Mononuclear cell (primary cell): ENCODE measurements around the gene TSC22D1. TPM values are rescaled to one million over a fixed set of nuclear protein-coding genes. Genes with fewer than 3 reads are reported as not detected.
"Not testable (repeated sequence)": the region's sequence is repeated elsewhere in the genome, so short reads cannot be mapped to it uniquely, and the experiment has no call there.

Source experiments
- H3K27me3 ChIP-seq: 2 replicates; pipeline ENCODE4 v1.6.0; 2011; ENCODE audit warnings: low read length, control low read depth; ENCODE audit not compliant: insufficient read depth
- H3K4me1 ChIP-seq: 2 replicates; pipeline ENCODE4 v1.5.1; 2011; ENCODE audit warnings: mild to moderate bottlenecking, low read length, control low read depth; ENCODE audit not compliant: insufficient read depth
- H3K4me3 ChIP-seq: 2 replicates; pipeline ENCODE4 v1.5.1; 2011; ENCODE audit warnings: mild to moderate bottlenecking, low read length, moderate library complexity
- H3K9me3 ChIP-seq: 2 replicates; pipeline ENCODE4 v1.5.1; 2011; ENCODE audit warnings: low read depth, mild to moderate bottlenecking, control low read depth, low read length
- total RNA-seq: library from RNA; depleted of rRNA; stranded (reverse); fragments of >200 nt; gene quantifications from one replicate; pipeline ENCODE4 v1.2.3, GENCODE V29; 2012

The TSC22D1 gene
- total RNA-seq, 1 donor, result 61.5 TPM

DNA sequence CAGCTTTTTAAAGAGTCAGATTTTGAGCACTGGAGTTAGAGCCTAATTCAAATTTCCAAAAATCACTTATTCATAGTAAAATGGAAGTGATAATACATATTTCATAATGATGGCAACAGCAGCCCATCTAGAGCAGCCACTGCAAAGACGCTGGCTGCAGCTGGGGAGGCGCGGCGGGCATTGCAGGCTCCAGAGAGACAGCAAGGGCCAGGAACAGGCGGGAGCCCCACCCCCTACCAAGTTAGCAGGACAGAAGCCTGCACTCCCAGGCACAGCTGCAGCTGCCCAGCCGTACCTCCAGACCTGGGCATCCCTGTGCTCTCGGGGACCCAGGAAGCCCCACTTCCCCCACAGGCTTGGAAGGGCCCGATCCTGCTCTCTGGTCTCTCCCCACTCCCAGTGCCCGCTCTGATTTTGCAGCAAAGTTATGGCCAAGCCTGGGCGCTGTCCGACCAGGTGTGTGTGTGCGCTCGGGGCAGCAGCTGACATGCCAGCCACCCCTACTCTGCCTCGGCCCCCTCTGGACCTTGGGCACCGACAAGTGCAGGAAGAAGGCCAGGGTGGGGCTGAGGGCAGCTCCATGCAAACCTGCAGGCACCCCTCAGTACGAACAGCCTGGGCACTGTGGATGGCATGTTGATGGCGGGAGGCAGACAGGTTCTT is 117.7 kb downstream of the TSC22D1 start:
- Histone ChIP-seq H3K9me3 (no peaks in the 10 kb centered on the region), H3K4me3 (no peak overlapping the region), H3K27me3 (no peaks in the 10 kb centered on the region), H3K4me1 (no peaks in the 10 kb centered on the region)

DNA sequence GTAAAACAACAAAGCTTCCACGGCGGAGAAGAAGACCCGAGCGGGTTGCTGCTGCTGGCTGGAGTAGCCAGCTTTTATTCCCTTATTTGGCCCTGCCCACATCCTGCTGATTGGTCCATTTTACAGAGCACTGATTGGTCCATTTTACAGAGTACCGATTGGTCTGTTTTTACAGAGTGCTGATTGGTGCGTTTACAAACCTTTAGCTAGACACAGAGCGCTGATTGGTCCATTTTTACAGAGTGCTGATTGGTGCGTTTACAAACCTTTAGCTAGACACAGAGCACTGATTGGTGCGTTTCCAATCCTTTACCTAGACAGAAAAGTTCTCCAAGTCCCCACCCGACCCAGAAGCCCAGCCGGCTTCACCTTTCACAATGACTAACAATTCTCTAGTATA is 119.9 kb downstream of the TSC22D1 start:
- not testable (repeated sequence) for H3K27me3 ChIP-seq, H3K4me3 ChIP-seq, H3K9me3 ChIP-seq, H3K4me1 ChIP-seq

DNA sequence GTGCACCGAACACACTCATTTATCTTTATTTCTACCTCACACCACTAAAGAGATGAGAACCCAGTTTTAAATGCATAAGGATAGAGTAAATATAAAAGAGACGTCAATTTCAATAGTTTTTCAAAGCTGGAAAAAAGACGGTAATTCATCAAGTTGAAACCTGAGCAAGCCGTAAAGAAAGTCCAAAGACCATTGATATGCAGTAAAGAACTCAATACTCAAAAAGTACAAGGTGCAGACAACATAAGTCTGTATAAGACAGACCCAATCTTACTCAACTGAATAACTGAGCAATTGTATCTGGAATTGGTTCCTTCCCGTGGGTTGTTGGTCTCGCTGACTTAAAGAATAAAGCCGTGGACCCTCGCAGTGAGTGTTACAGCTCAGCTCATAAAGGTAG is 120.4 kb downstream of the TSC22D1 start:
- no peak overlapping the region for H3K4me3 ChIP-seq
- H3K4me1 ChIP-seq, result no peaks in the 10 kb centered on the region
- H3K9me3 ChIP-seq, result no peaks in the 10 kb centered on the region
- H3K27me3 ChIP-seq, result no peaks in the 10 kb centered on the region

DNA sequence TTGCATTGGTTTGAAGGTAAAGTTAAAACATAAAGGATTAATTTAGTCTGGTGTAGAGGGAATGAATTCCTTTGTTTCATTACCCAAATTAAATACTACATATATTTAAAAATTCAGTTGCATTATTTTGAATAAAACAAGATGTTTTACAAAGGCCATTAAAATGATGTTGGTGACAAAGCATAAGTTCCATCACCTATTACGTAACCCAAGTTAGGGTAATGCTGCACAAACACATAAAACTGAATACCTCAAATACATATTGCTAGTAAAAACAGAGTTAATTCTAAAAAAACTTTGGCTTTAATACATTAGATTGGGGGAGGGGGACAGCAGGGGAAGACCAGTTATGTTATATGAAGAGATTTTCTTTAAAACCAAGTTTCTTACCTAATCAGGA is 122.2 kb downstream of the TSC22D1 start:
- H3K9me3 ChIP-seq, result no peaks in the 10 kb centered on the region

DNA sequence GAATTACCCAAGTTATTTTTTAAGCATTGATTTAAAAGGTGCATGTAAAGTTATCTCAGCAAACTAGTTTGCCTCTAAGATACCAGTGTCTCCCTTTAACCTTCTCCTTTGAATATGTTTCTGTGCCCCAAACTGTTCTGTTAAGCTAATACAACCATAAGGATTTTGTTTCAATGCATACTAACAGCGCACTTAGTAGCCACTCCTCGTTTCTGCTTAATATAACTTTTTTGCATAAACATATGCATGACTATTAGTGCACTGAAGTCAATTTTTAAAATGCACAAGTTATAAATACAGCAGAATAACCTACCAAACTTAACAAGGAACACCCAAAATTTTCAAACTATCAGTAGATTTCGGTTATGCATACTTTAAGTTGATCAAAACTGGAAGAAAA is 123.1 kb downstream of the TSC22D1 start:
- Histone ChIP-seq H3K4me3 (no peak overlapping the region), H3K9me3 (no peaks in the 10 kb centered on the region), H3K27me3 (no peaks in the 10 kb centered on the region), H3K4me1 (no peaks in the 10 kb centered on the region)

More for the DNA sequence above, 122.2 kb downstream of the TSC22D1 start:
- Histone ChIP-seq H3K4me3 (no peak overlapping the region), H3K27me3 (no peaks in the 10 kb centered on the region), H3K4me1 (no peaks in the 10 kb centered on the region)

DNA sequence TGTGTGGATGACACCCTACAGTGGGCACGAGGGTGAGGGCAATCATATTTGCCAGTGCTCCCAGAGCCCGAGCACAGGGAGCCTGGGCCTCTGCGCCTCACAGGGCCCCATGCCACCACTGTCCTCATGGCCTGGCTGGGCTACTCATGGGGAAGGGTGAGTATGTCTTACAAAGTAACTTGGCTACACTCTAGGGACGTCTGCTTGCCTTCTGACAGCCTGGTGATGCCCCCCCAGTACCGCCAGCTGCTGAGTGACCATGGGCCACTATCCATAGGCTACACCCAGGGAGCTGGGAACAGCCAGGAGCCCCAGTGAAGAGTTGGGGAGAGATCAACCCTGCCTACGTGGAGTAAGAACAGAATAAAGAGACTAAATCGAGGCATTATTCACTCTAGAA is 123.7 kb downstream of the TSC22D1 start:
- no peak overlapping the region for H3K4me3 ChIP-seq
- H3K27me3 ChIP-seq, result no peaks in the 10 kb centered on the region
- H3K4me1 ChIP-seq, result no peaks in the 10 kb centered on the region
- H3K9me3 ChIP-seq, result no peaks in the 10 kb centered on the region

DNA sequence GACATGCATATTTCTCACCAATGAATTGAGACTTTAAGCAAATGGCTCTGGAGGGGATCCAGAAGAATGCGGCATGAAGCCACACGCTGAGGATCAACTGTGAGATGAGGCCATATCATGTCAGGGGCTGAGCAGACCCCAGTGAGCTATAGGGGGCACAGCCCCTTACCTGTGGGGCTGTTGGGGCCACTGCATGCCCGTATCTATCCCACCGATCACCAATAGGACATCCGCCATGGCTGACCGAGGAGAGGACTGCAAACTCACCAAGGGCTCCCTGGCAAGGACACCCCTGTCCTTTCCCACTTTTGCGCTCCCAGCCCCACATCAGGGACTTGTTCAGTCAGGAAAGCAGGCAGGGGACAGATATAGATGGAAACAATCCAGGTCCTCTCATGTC is 124.5 kb downstream of the TSC22D1 start:
- H3K4me1 ChIP-seq, result no peaks in the 10 kb centered on the region

DNA sequence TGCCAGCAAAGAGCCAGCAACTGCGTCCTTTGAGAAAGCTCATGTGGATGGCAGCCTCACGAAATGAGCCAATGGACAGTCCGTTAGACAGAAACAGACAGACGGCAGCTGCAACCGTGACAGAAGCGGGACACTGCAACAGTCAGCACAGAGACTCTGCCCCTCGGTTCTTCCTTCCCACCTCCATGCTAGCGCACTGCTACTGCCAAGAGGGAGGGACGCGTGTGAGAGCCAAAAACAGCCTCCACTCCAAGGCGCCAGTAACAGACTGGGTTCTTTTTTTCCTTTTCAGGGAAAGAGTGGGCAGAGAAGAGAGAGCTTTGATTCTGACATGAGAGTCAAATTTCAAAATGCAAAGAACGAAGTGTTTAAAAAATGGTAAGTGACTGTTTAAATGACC is 125.0 kb downstream of the TSC22D1 start:
- H3K9me3 ChIP-seq, result no peaks in the 10 kb centered on the region
- no peaks in the 10 kb centered on the region for H3K27me3 ChIP-seq
- no peaks in the 10 kb centered on the region for H3K4me1 ChIP-seq
- no peak overlapping the region for H3K4me3 ChIP-seq

More for the DNA sequence above, 124.5 kb downstream of the TSC22D1 start:
- no peak overlapping the region for H3K4me3 ChIP-seq
- no peaks in the 10 kb centered on the region for H3K9me3 ChIP-seq
- H3K27me3 ChIP-seq, result no peaks in the 10 kb centered on the region

DNA sequence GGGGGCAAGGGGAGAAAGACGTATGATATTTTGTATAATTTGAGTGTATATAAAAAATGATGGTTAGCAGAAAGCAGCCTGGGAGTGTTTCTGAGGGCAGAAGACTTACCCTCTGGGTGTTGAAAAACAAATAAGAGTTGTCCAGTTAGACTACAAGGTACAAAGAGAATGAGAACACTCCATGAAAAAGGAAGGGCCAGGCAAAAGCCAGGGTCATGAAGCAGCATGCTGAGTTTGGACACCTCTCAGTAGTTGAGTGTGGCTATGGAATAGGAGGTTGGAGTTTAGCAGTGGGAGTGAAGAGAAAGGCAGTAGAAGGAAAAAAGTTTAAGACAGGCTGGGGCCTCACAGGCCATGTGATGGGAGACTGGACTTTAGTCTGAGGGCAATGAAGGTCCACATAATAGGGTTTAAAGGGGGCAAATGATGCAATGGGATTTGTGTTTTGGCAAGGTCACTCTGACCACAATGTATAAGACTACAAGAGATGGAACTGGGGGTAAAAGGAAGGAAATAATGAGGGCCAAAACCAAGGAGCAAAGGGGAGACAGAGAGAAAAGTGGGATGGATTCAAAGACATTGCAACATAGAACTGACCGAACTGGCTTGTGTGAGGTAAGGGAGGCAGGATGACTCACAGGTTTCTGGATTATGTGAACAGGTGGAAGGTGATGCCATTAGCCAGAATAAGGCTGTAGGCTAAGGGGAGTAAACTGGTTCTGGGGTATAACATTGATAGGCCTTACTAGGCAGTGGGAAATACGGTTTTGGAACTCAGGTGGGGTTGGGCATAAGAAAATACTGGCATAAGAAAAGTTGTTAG is 125.9 kb downstream of the TSC22D1 start:
- H3K4me3 ChIP-seq, result no peak overlapping the region
- H3K4me1 ChIP-seq, result no peaks in the 10 kb centered on the region
- no peaks in the 10 kb centered on the region for H3K9me3 ChIP-seq
- no peaks in the 10 kb centered on the region for H3K27me3 ChIP-seq

DNA sequence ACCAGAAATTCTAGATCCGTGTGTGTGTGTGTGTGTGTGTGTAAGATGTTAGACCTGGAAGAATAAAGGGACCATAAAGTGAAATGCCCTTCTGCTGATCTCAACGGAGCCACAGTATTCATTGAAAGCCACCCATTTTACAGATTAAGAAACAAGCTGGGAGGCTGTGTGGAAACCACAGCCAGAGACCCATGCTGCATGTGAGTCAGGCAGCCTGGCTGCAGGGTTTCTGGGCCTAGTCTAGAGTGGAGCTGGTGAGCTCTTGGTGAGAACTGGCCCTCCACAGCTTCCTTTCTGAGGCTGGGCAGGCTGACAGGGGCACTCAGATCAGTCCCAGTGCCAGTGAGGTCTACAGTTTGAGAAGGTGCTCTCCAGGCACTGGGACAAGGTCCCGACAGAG is 127.3 kb downstream of the TSC22D1 start:
- Histone ChIP-seq H3K27me3 (no peaks in the 10 kb centered on the region), H3K9me3 (no peaks in the 10 kb centered on the region), H3K4me1 (no peaks in the 10 kb centered on the region), H3K4me3 (no peak overlapping the region)

DNA sequence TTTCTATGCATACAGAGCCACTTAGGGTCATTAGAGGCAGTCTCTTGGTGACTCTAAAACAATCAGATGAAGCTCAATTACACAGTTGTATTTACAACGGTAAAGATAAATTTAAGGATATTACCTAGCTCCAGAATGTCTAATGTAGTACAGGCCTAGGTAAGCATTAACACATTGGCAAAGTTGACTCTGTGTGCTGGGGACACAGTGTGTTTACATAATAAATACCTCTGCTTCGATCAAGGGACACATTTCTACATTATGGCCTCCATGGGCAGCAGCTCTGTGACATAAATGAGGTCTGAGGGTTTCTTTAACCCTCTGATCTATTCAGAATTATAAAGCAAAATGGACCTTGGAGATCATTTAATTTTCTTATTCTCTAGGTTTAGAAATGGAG is 127.8 kb downstream of the TSC22D1 start:
- Histone ChIP-seq H3K4me1 (no peaks in the 10 kb centered on the region), H3K9me3 (no peaks in the 10 kb centered on the region), H3K4me3 (no peak overlapping the region), H3K27me3 (no peaks in the 10 kb centered on the region)

DNA sequence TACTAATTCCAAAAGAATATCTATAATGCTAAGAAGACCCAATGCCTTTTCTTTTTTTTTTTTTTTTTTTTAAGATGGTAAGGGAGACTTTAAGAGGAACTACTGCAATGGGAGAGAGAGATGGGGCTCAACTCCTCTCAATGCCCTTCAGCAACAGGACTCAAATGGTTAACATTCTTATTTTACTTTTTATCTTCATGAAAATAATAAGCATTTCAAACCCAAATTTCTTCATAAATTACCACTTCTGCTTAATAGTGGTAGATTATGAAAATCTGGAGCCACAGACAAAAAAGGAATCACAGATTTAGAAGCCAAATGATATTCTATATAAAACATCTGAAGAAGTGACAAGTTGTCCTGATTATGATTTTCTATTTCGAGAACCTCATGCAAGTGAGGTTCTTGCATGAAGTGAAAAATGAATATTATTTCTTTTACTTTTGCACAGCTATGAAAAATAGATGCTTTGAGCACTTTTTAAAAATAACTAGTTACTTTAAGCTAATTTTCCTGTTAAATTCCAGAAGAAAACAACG is 128.3 kb downstream of the TSC22D1 start:
- H3K27me3 ChIP-seq, result no peaks in the 10 kb centered on the region

DNA sequence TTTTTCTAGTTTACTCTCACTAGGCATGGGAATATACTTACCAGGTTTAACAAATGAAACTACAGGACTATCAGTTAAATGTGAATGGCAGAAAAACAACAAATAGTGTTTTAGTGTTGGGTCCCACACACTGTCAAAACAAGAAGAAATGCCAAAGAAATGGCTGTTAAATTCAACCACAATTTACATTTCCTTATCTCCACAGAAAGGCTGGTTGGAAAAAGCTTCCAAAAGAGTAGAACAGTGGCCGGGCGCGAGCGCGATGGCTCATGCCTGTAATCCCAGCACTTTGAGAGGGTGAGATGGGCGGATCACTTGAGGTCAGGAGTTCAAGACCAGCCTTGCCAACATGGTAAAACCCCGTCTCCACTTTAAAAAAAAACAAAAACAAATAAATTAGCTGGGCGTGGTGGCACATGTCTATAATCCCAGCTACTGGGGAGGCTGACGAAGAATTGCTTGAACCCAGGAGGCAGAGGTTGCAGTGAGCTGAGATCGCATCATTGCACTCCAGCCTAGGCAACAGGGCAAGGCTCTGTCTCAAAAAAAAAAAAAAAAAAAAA is 136.0 kb downstream of the TSC22D1 start:
- no peak overlapping the region for H3K4me3 ChIP-seq
- H3K4me1 ChIP-seq, result peaks cover 27% of the 10 kb centered on the region
- peaks cover 6% of the 10 kb centered on the region for H3K27me3 ChIP-seq
- no peaks in the 10 kb centered on the region for H3K9me3 ChIP-seq

More for the DNA sequence above, 128.3 kb downstream of the TSC22D1 start:
- Histone ChIP-seq H3K4me3 (no peak overlapping the region), H3K9me3 (no peaks in the 10 kb centered on the region), H3K4me1 (no peaks in the 10 kb centered on the region)

DNA sequence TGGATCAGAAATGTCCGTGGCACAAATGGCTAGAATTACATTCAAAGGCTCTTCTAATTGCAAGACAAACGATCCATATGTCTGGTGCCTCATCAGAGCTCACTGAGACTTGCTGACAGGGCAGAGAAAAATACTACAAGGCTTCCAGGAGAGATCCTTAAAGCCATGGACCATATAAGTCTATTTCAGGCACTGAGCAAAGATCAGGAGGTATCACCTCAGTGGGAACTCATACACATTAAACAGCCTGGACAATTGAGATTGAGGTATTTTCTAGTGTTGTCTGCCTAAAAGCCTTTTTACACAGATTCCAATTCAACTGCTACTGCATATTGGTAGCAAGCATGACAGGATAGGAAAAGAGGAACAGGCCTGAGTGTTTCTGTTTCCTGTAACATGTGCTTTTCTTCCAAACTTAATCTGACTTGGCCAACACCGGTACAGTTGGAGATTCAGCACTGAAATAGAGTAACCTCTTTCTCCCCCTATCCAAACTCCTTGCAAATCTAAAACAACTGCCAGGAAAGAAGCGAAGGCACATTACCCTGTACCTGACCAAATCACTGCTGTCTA is 136.6 kb downstream of the TSC22D1 start:
- Histone ChIP-seq H3K27me3 (peaks cover 6% of the 10 kb centered on the region), H3K9me3 (no peaks in the 10 kb centered on the region), H3K4me1 (peaks cover 27% of the 10 kb centered on the region), H3K4me3 (no peak overlapping the region)

DNA sequence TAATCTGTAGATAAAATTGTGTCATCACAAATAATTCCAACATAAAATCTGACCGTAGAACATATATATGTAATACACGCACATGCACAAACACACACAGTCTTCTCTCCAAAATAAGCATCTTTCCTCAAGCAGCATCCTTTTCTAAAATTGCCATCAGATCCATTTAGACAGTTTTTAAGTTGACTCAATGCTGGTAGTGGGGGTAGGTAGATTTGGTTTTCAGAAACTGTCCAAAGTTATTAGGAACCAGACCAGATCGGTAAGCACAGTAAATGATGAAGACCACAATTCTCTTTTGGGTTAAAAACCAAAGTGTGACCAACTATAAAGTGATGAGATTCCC is 137.9 kb downstream of the TSC22D1 start:
- no peak overlapping the region for H3K4me3 ChIP-seq
- H3K9me3 ChIP-seq, result no peaks in the 10 kb centered on the region
- peaks cover 27% of the 10 kb centered on the region for H3K4me1 ChIP-seq
- H3K27me3 ChIP-seq, result peaks cover 6% of the 10 kb centered on the region
